HG03135 (cell line): Measurements from ENCODE around the gene TRAPPC14.
"Not testable (repeated sequence)": the region's sequence is repeated elsewhere in the genome, so short reads cannot be mapped to it uniquely, and the experiment has no call there.

Experiments used
- ATAC-seq: cut with Tn5 transposase; IDR thresholded peaks from one replicate; pipeline ENCODE4 v1.9.1; 2021; ENCODE audit warnings: mild to moderate bottlenecking, moderate library complexity; ENCODE audit not compliant: unreplicated experiment

The TRAPPC14 gene

GRCh38 chr7:100158229-100159098 is at the start of gene TRAPPC14:
Gene TRAPPC14, minus strand, starts transcription at chr7:100158723. Its CDS starts 224 bp downstream, at chr7:100158499.
- peak; percentile 75 for ATAC-seq

- ATAC-seq, result no peak
These were observed 45.9 kb upstream of the TRAPPC14 start for GRCh38 chr7:100204454-100204853.

GRCh38 chr7:100200693-100201092 is 42.2 kb upstream of the TRAPPC14 start:
- ATAC-seq, result no peak

- ATAC-seq, result no peak
These were observed 39.7 kb upstream of the TRAPPC14 start for GRCh38 chr7:100198266-100198665.

- ATAC-seq, result not testable (repeated sequence)
These were observed 37.4 kb upstream of the TRAPPC14 start for GRCh38 chr7:100195901-100196322.

GRCh38 chr7:100195222-100195621 is 36.7 kb upstream of the TRAPPC14 start:
- ATAC-seq, result no peak

GRCh38 chr7:100192969-100193368 is 34.4 kb upstream of the TRAPPC14 start:
- ATAC-seq, result no peak

- ATAC-seq, result not testable (repeated sequence)
These were observed 33.8 kb upstream of the TRAPPC14 start for GRCh38 chr7:100192281-100192862.

GRCh38 chr7:100191775-100192174 is 33.3 kb upstream of the TRAPPC14 start:
- ATAC-seq, result no peak

- no peak for ATAC-seq
These were observed 31.7 kb upstream of the TRAPPC14 start for GRCh38 chr7:100190048-100190711.

GRCh38 chr7:100189061-100189460 is 30.5 kb upstream of the TRAPPC14 start:
- no peak for ATAC-seq

- ATAC-seq, result no peak
These were observed 27.2 kb upstream of the TRAPPC14 start for GRCh38 chr7:100185726-100186125.

GRCh38 chr7:100183090-100183489 is 24.6 kb upstream of the TRAPPC14 start:
- ATAC-seq, result not testable (repeated sequence)

GRCh38 chr7:100182616-100183015 is 24.1 kb upstream of the TRAPPC14 start:
- not testable (repeated sequence) for ATAC-seq

GRCh38 chr7:100180084-100180483 is 21.6 kb upstream of the TRAPPC14 start:
- ATAC-seq, result not testable (repeated sequence)

- peak; percentile 87 for ATAC-seq
These were observed 18.8 kb upstream of the TRAPPC14 start, which contains the start of the genes GPC2 and STAG3 for GRCh38 chr7:100177045-100178001. Gene GPC2, minus strand, starts transcription at chr7:100177381. Its CDS starts 182 bp downstream, at chr7:100177199. Gene STAG3, plus strand, starts transcription at chr7:100177918. Its CDS starts 2,639 bp downstream, at chr7:100180557.

GRCh38 chr7:100176096-100177044 is 17.8 kb upstream of the TRAPPC14 start:
- ATAC-seq, result no peak

- no peak for ATAC-seq
These were observed 16.9 kb upstream of the TRAPPC14 start for GRCh38 chr7:100175296-100175935.

GRCh38 chr7:100174582-100174981 is 16.1 kb upstream of the TRAPPC14 start:
- no peak for ATAC-seq
